CD1c-positive myeloid dendritic cell (primary cell): ENCODE results near the gene TMCO6.

Source experiments
- DNase-seq: peaks from one replicate; pipeline ENCODE4 v3.0.0-alpha.2; 2016; ENCODE audit errors: extremely low spot score

The TMCO6 gene

GRCh38 chr5:140673187-140673976, 34.1 kb downstream of the TMCO6 start, which contains the start of gene DND1:
Gene DND1 (minus strand): TSS chr5:140673576. CDS start chr5:140673542, 34 bp downstream.
- DNase-seq: no peak

- no peak for DNase-seq
These were observed 35.0 kb downstream of the TMCO6 start for GRCh38 chr5:140674211-140674610.

GRCh38 chr5:140674629-140675028, 35.4 kb downstream of the TMCO6 start:
- no peak for DNase-seq

GRCh38 chr5:140677947-140678346, 38.7 kb downstream of the TMCO6 start:
- no peak for DNase-seq

- DNase-seq: no peak
These were observed 39.7 kb downstream of the TMCO6 start for GRCh38 chr5:140678993-140679392.

- DNase-seq: no peak
These were observed 51.2 kb downstream of the TMCO6 start for GRCh38 chr5:140690376-140690932.

- DNase-seq: peak; percentile 97
These were observed 52.0 kb downstream of the TMCO6 start, which contains the start of the genes HARS1 and HARS2 for GRCh38 chr5:140690941-140691924. Gene HARS1 (minus strand): TSS chr5:140691370. CDS start chr5:140691304, 66 bp downstream. Gene HARS2 (plus strand): TSS chr5:140691455. CDS start chr5:140691649, 194 bp downstream.

- DNase-seq: no peak
These were observed 55.0 kb downstream of the TMCO6 start for GRCh38 chr5:140694276-140694675.
